ENCODE measurements around the gene PRIM2. TPM values are rescaled to one million over a fixed set of nuclear protein-coding genes. Genes with fewer than 3 reads are reported as not detected.
A peak's percentile ranks its signal among the peaks of the same experiment; 100 is the strongest.
"Not testable (repeated sequence)": the region's sequence is repeated elsewhere in the genome, so short reads cannot be mapped to it uniquely, and the experiment has no call there.

The PRIM2 gene
- total RNA-seq, 1 experiment from 2014 or later, result 52.2 TPM

- DNase-seq (ENCODE audit: low spot score), result not testable (repeated sequence)
These were observed 47.7 kb downstream of the PRIM2 start for GRCh38 chr6:57365076-57365583.

GRCh38 chr6:57368965-57369731 is 51.7 kb downstream of the PRIM2 start:
- not testable (repeated sequence) for DNase-seq (ENCODE audit: low spot score)

GRCh38 chr6:57371779-57372178 is 54.3 kb downstream of the PRIM2 start:
- not testable (repeated sequence) for DNase-seq (ENCODE audit: low spot score)

- not testable (repeated sequence) for DNase-seq (ENCODE audit: low spot score)
These were observed 57.3 kb downstream of the PRIM2 start for GRCh38 chr6:57374764-57375163.

- not testable (repeated sequence) for DNase-seq (ENCODE audit: low spot score)
These were observed 58.7 kb downstream of the PRIM2 start for GRCh38 chr6:57376083-57376482.

- not testable (repeated sequence) for DNase-seq (ENCODE audit: low spot score)
These were observed 71.7 kb downstream of the PRIM2 start for GRCh38 chr6:57389038-57389592.

GRCh38 chr6:57390818-57391217 is 73.4 kb downstream of the PRIM2 start:
- DNase-seq (ENCODE audit: low spot score), result not testable (repeated sequence)

- not testable (repeated sequence) for DNase-seq (ENCODE audit: low spot score)
These were observed 74.6 kb downstream of the PRIM2 start for GRCh38 chr6:57392047-57392446.

GRCh38 chr6:57419341-57419740 is 101.9 kb downstream of the PRIM2 start:
- DNase-seq (ENCODE audit: low spot score), result not testable (repeated sequence)

- DNase-seq (ENCODE audit: low spot score), result no peak
These were observed 104.1 kb downstream of the PRIM2 start for GRCh38 chr6:57421503-57421902.

GRCh38 chr6:57423468-57423867 is 106.0 kb downstream of the PRIM2 start:
- no peak for DNase-seq (ENCODE audit: low spot score)

- not testable (repeated sequence) for DNase-seq (ENCODE audit: low spot score)
These were observed 114.3 kb downstream of the PRIM2 start for GRCh38 chr6:57431742-57432141.

- peak; percentile 4 for DNase-seq (ENCODE audit: low spot score)
These were observed 114.7 kb downstream of the PRIM2 start for GRCh38 chr6:57432157-57432556.

GRCh38 chr6:57432919-57433684 is 115.7 kb downstream of the PRIM2 start:
- DNase-seq (ENCODE audit: low spot score), result no peak

- DNase-seq (ENCODE audit: low spot score), result not testable (repeated sequence)
These were observed 116.4 kb downstream of the PRIM2 start for GRCh38 chr6:57433790-57434189.

- DNase-seq (ENCODE audit: low spot score), result no peak
These were observed 117.5 kb downstream of the PRIM2 start for GRCh38 chr6:57434944-57435343.

- DNase-seq (ENCODE audit: low spot score), result no peak
These were observed 118.2 kb downstream of the PRIM2 start for GRCh38 chr6:57435475-57436160.

GRCh38 chr6:57440735-57441134 is 123.3 kb downstream of the PRIM2 start:
- not testable (repeated sequence) for DNase-seq (ENCODE audit: low spot score)

GRCh38 chr6:57442133-57442532 is 124.7 kb downstream of the PRIM2 start:
- not testable (repeated sequence) for DNase-seq (ENCODE audit: low spot score)

GRCh38 chr6:57443181-57443580 is 125.8 kb downstream of the PRIM2 start:
- not testable (repeated sequence) for DNase-seq (ENCODE audit: low spot score)

- DNase-seq (ENCODE audit: low spot score), result not testable (repeated sequence)
These were observed 127.4 kb downstream of the PRIM2 start for GRCh38 chr6:57444787-57445186.

- not testable (repeated sequence) for DNase-seq (ENCODE audit: low spot score)
These were observed 127.9 kb downstream of the PRIM2 start for GRCh38 chr6:57445379-57445778.
